AG04450 (cell line): Measurements from ENCODE around the gene TFF2. TPM values are rescaled to one million over a fixed set of nuclear protein-coding genes. Genes with fewer than 3 reads are reported as not detected.

ENCODE experiments used
- CTCF ChIA-PET: fragments of 300-600, 350-600 bp; formaldehyde crosslinking; extraction: SDS; loops from one replicate; lab custom pipeline; 2022; ENCODE audit warnings: antibody characterized with exemption, inconsistent platforms; lab: Charles Lee
- POLR2A ChIA-PET: fragments of 350-600 bp; formaldehyde crosslinking; extraction: SDS; loops from one replicate; lab custom pipeline; 2021; ENCODE audit warnings: antibody characterized with exemption, inconsistent platforms; lab: Yijun Ruan, JAX
- DNase-seq: peaks from one replicate; pipeline ENCODE4 v3.0.0-alpha.2; 2011; ENCODE audit warnings: low read depth, low spot score
- H3K27ac ChIP-seq: one replicate; pipeline ENCODE4 v1.5.1; 2012; ENCODE audit warnings: low read depth, low read length, control low read depth
- H3K27me3 ChIP-seq: one replicate; pipeline ENCODE4 v1.6.0; 2012; ENCODE audit warnings: low read length; ENCODE audit not compliant: control insufficient read depth, insufficient read depth
- H3K4me3 ChIP-seq: 2 replicates; pipeline ENCODE4 v1.5.1; 2011; ENCODE audit warnings: mild to moderate bottlenecking, low read depth, low read length, control low read depth
- H3K9me3 ChIP-seq: 2 replicates; pipeline ENCODE4 v1.5.1; 2012; ENCODE audit warnings: low read length; ENCODE audit not compliant: control insufficient read depth, insufficient read depth
- CTCF ChIP-seq: IDR thresholded peaks from 2 replicates; pipeline ENCODE4 v1.5.1; 2011; ENCODE audit warnings: low read depth, low read length, control low read depth, inconsistent platforms
- polyA plus RNA-seq: library from polyadenylated mRNA; depleted of rRNA; stranded (reverse); fragments of >200 nt; gene quantifications from 2 replicates; pipeline ENCODE4 v1.2.3, GENCODE V29; 2011

The TFF2 gene
- polyA plus RNA-seq, 1 experiment: not detected

GRCh38 chr21:42314616-42315295 is 36.0 kb downstream of the TFF2 start:
- H3K9me3 ChIP-seq: no peaks in the 10 kb centered on the region; the same call in 1 of the 2 replicates
- no peak for DNase-seq
- H3K27me3 ChIP-seq: peaks cover 14% of the 10 kb centered on the region
- CTCF ChIA-PET: no interaction called here
- H3K4me3 ChIP-seq: no peak overlapping the region
- H3K27ac ChIP-seq: no peak overlapping the region
- TF ChIP-seq CTCF: no peak
- POLR2A ChIA-PET: interaction anchor here (0.6 kb wide), 1 partner anchor 61 kb away, joined by 10 read pairs; no protein-coding TSS in a partner anchor

GRCh38 chr21:42313501-42313969 is 37.3 kb downstream of the TFF2 start:
- CTCF ChIA-PET: no interaction called here
- Histone ChIP-seq H3K27me3 (peaks cover 17% of the 10 kb centered on the region), H3K27ac (no peak overlapping the region), H3K4me3 (no peak overlapping the region), H3K9me3 (no peaks in the 10 kb centered on the region; the same call in 1 of the 2 replicates)
- POLR2A ChIA-PET: no interaction called here
- DNase-seq: no peak
- TF ChIP-seq CTCF: no peak

- Histone ChIP-seq H3K27ac (no peak overlapping the region), H3K4me3 (no peak overlapping the region), H3K27me3 (peaks cover 17% of the 10 kb centered on the region), H3K9me3 (no peaks in the 10 kb centered on the region; the same call in 1 of the 2 replicates)
- DNase-seq: no peak
- CTCF ChIA-PET: no interaction called here
- POLR2A ChIA-PET: no interaction called here
- TF ChIP-seq CTCF: no peak
Observed at GRCh38 chr21:42312626-42313104, 38.1 kb downstream of the TFF2 start.

GRCh38 chr21:42311816-42312625 is 38.8 kb downstream of the TFF2 start:
- Histone ChIP-seq H3K4me3 (no peak overlapping the region), H3K9me3 (no peaks in the 10 kb centered on the region), H3K27ac (no peak overlapping the region), H3K27me3 (peaks cover 17% of the 10 kb centered on the region)
- no peak for DNase-seq
- ChIA-PET POLR2A (no interaction called here), CTCF (interaction anchor here (0.7 kb wide), 1 partner anchor 164 kb away, joined by 3 read pairs; no protein-coding TSS in a partner anchor)
- no peak for TF ChIP-seq CTCF
